ENCODE data around the gene WSB2.
"Not testable (repeated sequence)": the region's sequence is repeated elsewhere in the genome, so short reads cannot be mapped to it uniquely, and the experiment has no call there.

WSB2 gene

GRCh38 chr12:118082161-118082560 is 21.2 kb upstream of the WSB2 start:
- Histone ChIP-seq H3K4me3 (no peak overlapping the region), H3K27ac (no peak overlapping the region)
- no peak for TF ChIP-seq CTCF (IDR thresholded peaks at IDR 0.05)
- DNase-seq (ENCODE audit: low spot score): no peak

GRCh38 chr12:118081521-118081920 is 20.5 kb upstream of the WSB2 start:
- DNase-seq (ENCODE audit: low spot score); H3K27ac ChIP-seq; H3K4me3 ChIP-seq: not testable (repeated sequence)

- Histone ChIP-seq H3K4me3 (no peak overlapping the region), H3K27ac (no peak overlapping the region)
- DNase-seq (ENCODE audit: low spot score): no peak
- TF ChIP-seq CTCF (IDR thresholded peaks at IDR 0.05): no peak
Measured at GRCh38 chr12:118073768-118074167, 12.8 kb upstream of the WSB2 start.

GRCh38 chr12:118070650-118071049 is 9.7 kb upstream of the WSB2 start:
- no peak overlapping the region for H3K4me3 ChIP-seq
- TF ChIP-seq CTCF (IDR thresholded peaks at IDR 0.05): no peak
- no peak overlapping the region for H3K27ac ChIP-seq
- DNase-seq (ENCODE audit: low spot score): no peak

- TF ChIP-seq CTCF (IDR thresholded peaks at IDR 0.05): no peak
- no peak for DNase-seq (ENCODE audit: low spot score)
- Histone ChIP-seq H3K4me3 (no peak overlapping the region), H3K27ac (no peak overlapping the region)
Measured at GRCh38 chr12:118068445-118068844, 7.5 kb upstream of the WSB2 start.

GRCh38 chr12:118065380-118065779 is 4.4 kb upstream of the WSB2 start:
- no peak for DNase-seq (ENCODE audit: low spot score)
- H3K4me3 ChIP-seq: no peak overlapping the region
- no peak for TF ChIP-seq CTCF (IDR thresholded peaks at IDR 0.05)
- no peak overlapping the region for H3K27ac ChIP-seq

GRCh38 chr12:118064608-118065007 is 3.6 kb upstream of the WSB2 start:
- DNase-seq (ENCODE audit: low spot score): no peak
- H3K27ac ChIP-seq: no peak overlapping the region
- H3K4me3 ChIP-seq: no peak overlapping the region

More at GRCh38 chr12:118064608-118065007, 3.6 kb upstream of the WSB2 start:
- no peak for TF ChIP-seq CTCF (IDR thresholded peaks at IDR 0.05)
